Stimulated activated CD4-positive, alpha-beta T cell treated with anti-CD3 and anti-CD28 coated beads, Interleukin-4, amount 100 ng/mL, for 1 hour (primary cell): ENCODE measurements around the gene IRF2BPL.

ENCODE experiments used
- DNase-seq: peaks from one replicate; pipeline ENCODE4 v3.0.0-alpha.2; 2020

Gene IRF2BPL

GRCh38 chr14:77053046-77053841, 24.7 kb upstream of the IRF2BPL start:
- peak; percentile 82 for DNase-seq

GRCh38 chr14:77052281-77053044, 24.0 kb upstream of the IRF2BPL start:
- DNase-seq, result no peak

GRCh38 chr14:77051116-77051515, 22.6 kb upstream of the IRF2BPL start:
- no peak for DNase-seq

GRCh38 chr14:77046721-77047120, 18.2 kb upstream of the IRF2BPL start:
- no peak for DNase-seq

- no peak for DNase-seq
These were observed 17.0 kb upstream of the IRF2BPL start for GRCh38 chr14:77045238-77046162.

GRCh38 chr14:77044783-77045237, 16.3 kb upstream of the IRF2BPL start:
- DNase-seq, result no peak

GRCh38 chr14:77043984-77044485, 15.5 kb upstream of the IRF2BPL start:
- no peak for DNase-seq

GRCh38 chr14:77043177-77043983, 14.9 kb upstream of the IRF2BPL start:
- peak; percentile 41 for DNase-seq

GRCh38 chr14:77041881-77042545, 13.5 kb upstream of the IRF2BPL start:
- no peak for DNase-seq

GRCh38 chr14:77040741-77041653, 12.5 kb upstream of the IRF2BPL start:
- no peak for DNase-seq

- DNase-seq, result peak; percentile 95
These were observed 11.7 kb upstream of the IRF2BPL start for GRCh38 chr14:77040059-77040740.

GRCh38 chr14:77039285-77040058, 11.0 kb upstream of the IRF2BPL start:
- no peak for DNase-seq

- peak; percentile 61 for DNase-seq
These were observed 9.5 kb upstream of the IRF2BPL start for GRCh38 chr14:77037938-77038568.

GRCh38 chr14:77037215-77037937, 8.9 kb upstream of the IRF2BPL start:
- no peak for DNase-seq

- DNase-seq, result no peak
These were observed 8.1 kb upstream of the IRF2BPL start for GRCh38 chr14:77036484-77037214.

- no peak for DNase-seq
These were observed 6.8 kb upstream of the IRF2BPL start for GRCh38 chr14:77035267-77035666.
